ENCODE results near the gene LPIN2.
"Not testable (repeated sequence)": the region's sequence is repeated elsewhere in the genome, so short reads cannot be mapped to it uniquely, and the experiment has no call there.

DNA sequence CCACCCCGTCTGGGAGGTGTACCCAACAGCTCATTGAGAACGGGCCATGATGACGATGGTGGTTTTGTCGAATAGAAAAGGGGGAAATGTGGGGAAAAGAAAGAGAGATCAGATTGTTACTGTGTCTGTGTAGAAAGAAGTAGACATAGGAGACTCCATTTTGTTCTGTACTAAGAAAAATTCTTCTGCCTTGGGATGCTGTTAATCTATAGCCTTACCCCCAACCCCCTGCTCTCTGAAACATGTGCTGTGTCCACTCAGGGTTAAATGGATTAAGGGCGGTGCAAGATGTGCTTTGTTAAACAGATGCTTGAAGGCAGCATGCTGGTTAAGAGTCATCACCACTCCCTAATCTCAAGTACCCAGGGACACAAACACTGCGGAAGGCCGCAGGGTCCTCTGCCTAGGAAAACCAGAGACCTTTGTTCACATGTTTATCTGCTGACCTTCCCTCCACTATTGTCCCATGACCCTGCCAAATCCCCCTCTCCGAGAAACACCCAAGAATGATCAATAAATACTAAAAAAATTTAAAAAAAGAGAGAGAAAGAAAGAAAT is 37.0 kb upstream of the LPIN2 start:
- not testable (repeated sequence) for TF ChIP-seq ZNF431 (CRISPR knock-in tag; IDR thresholded peaks at IDR 0.05; ENCODE audit: borderline replicate concordance, low read depth); RAD21 (CRISPR knock-in tag; IDR thresholded peaks at IDR 0.05); CAMTA2 (CRISPR knock-in tag; IDR thresholded peaks at IDR 0.05; ENCODE audit: borderline replicate concordance)
- TF ChIP-seq, protein P1, sequence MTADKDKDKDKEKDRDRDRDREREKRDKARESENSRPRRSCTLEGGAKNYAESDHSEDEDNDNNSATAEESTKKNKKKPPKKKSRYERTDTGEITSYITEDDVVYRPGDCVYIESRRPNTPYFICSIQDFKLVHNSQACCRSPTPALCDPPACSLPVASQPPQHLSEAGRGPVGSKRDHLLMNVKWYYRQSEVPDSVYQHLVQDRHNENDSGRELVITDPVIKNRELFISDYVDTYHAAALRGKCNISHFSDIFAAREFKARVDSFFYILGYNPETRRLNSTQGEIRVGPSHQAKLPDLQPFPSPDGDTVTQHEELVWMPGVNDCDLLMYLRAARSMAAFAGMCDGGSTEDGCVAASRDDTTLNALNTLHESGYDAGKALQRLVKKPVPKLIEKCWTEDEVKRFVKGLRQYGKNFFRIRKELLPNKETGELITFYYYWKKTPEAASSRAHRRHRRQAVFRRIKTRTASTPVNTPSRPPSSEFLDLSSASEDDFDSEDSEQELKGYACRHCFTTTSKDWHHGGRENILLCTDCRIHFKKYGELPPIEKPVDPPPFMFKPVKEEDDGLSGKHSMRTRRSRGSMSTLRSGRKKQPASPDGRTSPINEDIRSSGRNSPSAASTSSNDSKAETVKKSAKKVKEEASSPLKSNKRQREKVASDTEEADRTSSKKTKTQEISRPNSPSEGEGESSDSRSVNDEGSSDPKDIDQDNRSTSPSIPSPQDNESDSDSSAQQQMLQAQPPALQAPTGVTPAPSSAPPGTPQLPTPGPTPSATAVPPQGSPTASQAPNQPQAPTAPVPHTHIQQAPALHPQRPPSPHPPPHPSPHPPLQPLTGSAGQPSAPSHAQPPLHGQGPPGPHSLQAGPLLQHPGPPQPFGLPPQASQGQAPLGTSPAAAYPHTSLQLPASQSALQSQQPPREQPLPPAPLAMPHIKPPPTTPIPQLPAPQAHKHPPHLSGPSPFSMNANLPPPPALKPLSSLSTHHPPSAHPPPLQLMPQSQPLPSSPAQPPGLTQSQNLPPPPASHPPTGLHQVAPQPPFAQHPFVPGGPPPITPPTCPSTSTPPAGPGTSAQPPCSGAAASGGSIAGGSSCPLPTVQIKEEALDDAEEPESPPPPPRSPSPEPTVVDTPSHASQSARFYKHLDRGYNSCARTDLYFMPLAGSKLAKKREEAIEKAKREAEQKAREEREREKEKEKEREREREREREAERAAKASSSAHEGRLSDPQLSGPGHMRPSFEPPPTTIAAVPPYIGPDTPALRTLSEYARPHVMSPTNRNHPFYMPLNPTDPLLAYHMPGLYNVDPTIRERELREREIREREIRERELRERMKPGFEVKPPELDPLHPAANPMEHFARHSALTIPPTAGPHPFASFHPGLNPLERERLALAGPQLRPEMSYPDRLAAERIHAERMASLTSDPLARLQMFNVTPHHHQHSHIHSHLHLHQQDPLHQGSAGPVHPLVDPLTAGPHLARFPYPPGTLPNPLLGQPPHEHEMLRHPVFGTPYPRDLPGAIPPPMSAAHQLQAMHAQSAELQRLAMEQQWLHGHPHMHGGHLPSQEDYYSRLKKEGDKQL (CRISPR knock-in tag; IDR thresholded peaks at IDR 0.05; ENCODE audit: low read depth), result not testable (repeated sequence)
- TF ChIP-seq, protein P2, sequence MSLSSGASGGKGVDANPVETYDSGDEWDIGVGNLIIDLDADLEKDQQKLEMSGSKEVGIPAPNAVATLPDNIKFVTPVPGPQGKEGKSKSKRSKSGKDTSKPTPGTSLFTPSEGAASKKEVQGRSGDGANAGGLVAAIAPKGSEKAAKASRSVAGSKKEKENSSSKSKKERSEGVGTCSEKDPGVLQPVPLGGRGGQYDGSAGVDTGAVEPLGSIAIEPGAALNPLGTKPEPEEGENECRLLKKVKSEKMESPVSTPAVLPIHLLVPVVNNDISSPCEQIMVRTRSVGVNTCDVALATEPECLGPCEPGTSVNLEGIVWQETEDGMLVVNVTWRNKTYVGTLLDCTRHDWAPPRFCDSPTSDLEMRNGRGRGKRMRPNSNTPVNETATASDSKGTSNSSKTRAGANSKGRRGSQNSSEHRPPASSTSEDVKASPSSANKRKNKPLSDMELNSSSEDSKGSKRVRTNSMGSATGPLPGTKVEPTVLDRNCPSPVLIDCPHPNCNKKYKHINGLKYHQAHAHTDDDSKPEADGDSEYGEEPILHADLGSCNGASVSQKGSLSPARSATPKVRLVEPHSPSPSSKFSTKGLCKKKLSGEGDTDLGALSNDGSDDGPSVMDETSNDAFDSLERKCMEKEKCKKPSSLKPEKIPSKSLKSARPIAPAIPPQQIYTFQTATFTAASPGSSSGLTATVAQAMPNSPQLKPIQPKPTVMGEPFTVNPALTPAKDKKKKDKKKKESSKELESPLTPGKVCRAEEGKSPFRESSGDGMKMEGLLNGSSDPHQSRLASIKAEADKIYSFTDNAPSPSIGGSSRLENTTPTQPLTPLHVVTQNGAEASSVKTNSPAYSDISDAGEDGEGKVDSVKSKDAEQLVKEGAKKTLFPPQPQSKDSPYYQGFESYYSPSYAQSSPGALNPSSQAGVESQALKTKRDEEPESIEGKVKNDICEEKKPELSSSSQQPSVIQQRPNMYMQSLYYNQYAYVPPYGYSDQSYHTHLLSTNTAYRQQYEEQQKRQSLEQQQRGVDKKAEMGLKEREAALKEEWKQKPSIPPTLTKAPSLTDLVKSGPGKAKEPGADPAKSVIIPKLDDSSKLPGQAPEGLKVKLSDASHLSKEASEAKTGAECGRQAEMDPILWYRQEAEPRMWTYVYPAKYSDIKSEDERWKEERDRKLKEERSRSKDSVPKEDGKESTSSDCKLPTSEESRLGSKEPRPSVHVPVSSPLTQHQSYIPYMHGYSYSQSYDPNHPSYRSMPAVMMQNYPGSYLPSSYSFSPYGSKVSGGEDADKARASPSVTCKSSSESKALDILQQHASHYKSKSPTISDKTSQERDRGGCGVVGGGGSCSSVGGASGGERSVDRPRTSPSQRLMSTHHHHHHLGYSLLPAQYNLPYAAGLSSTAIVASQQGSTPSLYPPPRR (CRISPR knock-in tag; IDR thresholded peaks at IDR 0.05; ENCODE audit: borderline replicate concordance), result not testable (repeated sequence)

Data from HepG2 (cell line).